H9 (cell line): ENCODE data around the gene CALY. TPM values are rescaled to one million over a fixed set of nuclear protein-coding genes. Genes with fewer than 3 reads are reported as not detected.

Source experiments
- DNase-seq: peaks from one replicate; pipeline ENCODE4 v3.0.0-alpha.2; 2017
- H2AFZ ChIP-seq: one replicate; pipeline ENCODE4 v1.6.1; 2013; ENCODE audit warnings: mild to moderate bottlenecking, low read length, control low read depth, moderate library complexity
- H2AK5ac ChIP-seq: 2 replicates; pipeline ENCODE4 v1.6.1; 2013; ENCODE audit warnings: low read length, control low read depth, mixed read lengths; ENCODE audit not compliant: insufficient read length
- H2BK120ac ChIP-seq: one replicate; pipeline ENCODE4 v1.6.1; 2013; ENCODE audit warnings: low read depth, mild to moderate bottlenecking, low read length, control low read depth, inconsistent platforms; ENCODE audit not compliant: poor library complexity, severe bottlenecking
- H2BK12ac ChIP-seq: 2 replicates; pipeline ENCODE4 v1.6.1; 2013; ENCODE audit warnings: low read length, control low read depth, mixed read lengths, low read depth; ENCODE audit not compliant: insufficient read length
- H2BK15ac ChIP-seq: 2 replicates; pipeline ENCODE4 v1.6.1; 2013; ENCODE audit warnings: low read depth, low read length, control low read depth
- H2BK20ac ChIP-seq: one replicate; pipeline ENCODE4 v1.6.1; 2013; ENCODE audit warnings: low read depth, mild to moderate bottlenecking, low read length, control low read depth, inconsistent platforms; ENCODE audit not compliant: poor library complexity, severe bottlenecking
- H2BK5ac ChIP-seq: 2 replicates; pipeline ENCODE4 v1.6.1; 2013; ENCODE audit warnings: low read length, control low read depth, mixed read lengths; ENCODE audit not compliant: insufficient read length
- H3K14ac ChIP-seq: 2 replicates; pipeline ENCODE4 v1.6.1; 2013; ENCODE audit warnings: low read length, control low read depth; ENCODE audit not compliant: insufficient read depth
- H3K18ac ChIP-seq: 2 replicates; pipeline ENCODE4 v1.6.1; 2013; ENCODE audit warnings: low read depth, mild to moderate bottlenecking, mixed read lengths, low read length, control low read depth; ENCODE audit not compliant: insufficient read length
- H3K23ac ChIP-seq: 2 replicates; pipeline ENCODE4 v1.6.1; 2013; ENCODE audit warnings: low read length, control low read depth, mixed read lengths, low read depth; ENCODE audit not compliant: insufficient read length
- H3K23me2 ChIP-seq: 2 replicates; pipeline ENCODE4 v1.6.1; 2013; ENCODE audit warnings: low read depth, mild to moderate bottlenecking, mixed read lengths, low read length, control low read depth; ENCODE audit not compliant: insufficient read length, poor library complexity, severe bottlenecking
- H3K27ac ChIP-seq: 2 replicates; pipeline ENCODE4 v1.5.1; 2013; ENCODE audit warnings: low read length, control low read depth, mixed read lengths, low read depth; ENCODE audit not compliant: insufficient read length
- H3K27me3 ChIP-seq: 2 replicates; pipeline ENCODE4 v1.6.1; 2013; ENCODE audit warnings: low read length, control low read depth, inconsistent platforms; ENCODE audit not compliant: insufficient read depth
- H3K4ac ChIP-seq: 2 replicates; pipeline ENCODE4 v1.6.1; 2013; ENCODE audit warnings: low read depth, mild to moderate bottlenecking, control low read depth, inconsistent platforms, low read length, moderate library complexity
- H3K4me1 ChIP-seq: 2 replicates; pipeline ENCODE4 v1.6.1; 2013; ENCODE audit warnings: low read length, control low read depth, inconsistent platforms; ENCODE audit not compliant: insufficient read depth
- H3K4me2 ChIP-seq: 2 replicates; pipeline ENCODE4 v1.6.1; 2013; ENCODE audit warnings: low read length, control low read depth, mixed read lengths; ENCODE audit not compliant: insufficient read length, insufficient read depth
- H3K56ac ChIP-seq: 2 replicates; pipeline ENCODE4 v1.6.1; 2013; ENCODE audit warnings: low read depth, mild to moderate bottlenecking, mixed read lengths, low read length, control low read depth; ENCODE audit not compliant: insufficient read length
- H3K79me1 ChIP-seq: 2 replicates; pipeline ENCODE4 v1.6.1; 2013; ENCODE audit warnings: low read depth, mild to moderate bottlenecking, moderate library complexity, low read length, control low read depth, inconsistent platforms; ENCODE audit not compliant: insufficient read depth, poor library complexity, severe bottlenecking
- H3K79me2 ChIP-seq: 2 replicates; pipeline ENCODE4 v1.6.1; 2013; ENCODE audit warnings: low read length, control low read depth, inconsistent platforms; ENCODE audit not compliant: insufficient read depth
- H3K9ac ChIP-seq: 2 replicates; pipeline ENCODE4 v1.6.1; 2013; ENCODE audit warnings: low read length, control low read depth, mixed read lengths; ENCODE audit not compliant: insufficient read length; ENCODE audit errors: extremely low read depth
- H3K9me3 ChIP-seq: one replicate; pipeline ENCODE4 v1.6.1; 2013; ENCODE audit warnings: low read depth, low read length, inconsistent platforms; ENCODE audit not compliant: control insufficient read depth
- H3T11ph ChIP-seq: one replicate; pipeline ENCODE4 v1.6.1; 2013; ENCODE audit warnings: mild to moderate bottlenecking, low read length, control low read depth, inconsistent platforms
- H4K20me1 ChIP-seq: one replicate; pipeline ENCODE4 v1.6.1; 2013; ENCODE audit not compliant: control insufficient read depth, insufficient read length, insufficient read depth
- H4K5ac ChIP-seq: 2 replicates; pipeline ENCODE4 v1.6.1; 2013; ENCODE audit warnings: low read depth, mild to moderate bottlenecking, mixed read lengths, low read length, control low read depth; ENCODE audit not compliant: insufficient read length
- H4K8ac ChIP-seq: replicated peaks from 2 replicates; pipeline ENCODE4 v1.6.1; 2013; ENCODE audit warnings: low read length, control low read depth, mixed read lengths, low read depth; ENCODE audit not compliant: insufficient read length
- H4K91ac ChIP-seq: 2 replicates; pipeline ENCODE4 v1.6.1; 2013; ENCODE audit warnings: low read depth, mild to moderate bottlenecking, moderate library complexity, mixed read lengths, low read length, control low read depth; ENCODE audit not compliant: insufficient read length
- H3K27ac Mint-ChIP-seq, 3 experiments: 2 replicates in 2 of 3; 3 replicates in 1 of 3; pipeline ENCODE4 v1.8.0; 2020 to 2021; ENCODE audit warnings: mixed read lengths in 3 of 3, mild to moderate bottlenecking in 1 of 3, moderate library complexity in 1 of 3
- H3K27me3 Mint-ChIP-seq: 2 replicates; pipeline ENCODE4 v1.8.0; 2021; ENCODE audit warnings: low read depth, mild to moderate bottlenecking, moderate library complexity, mixed read lengths
- H3K36me3 Mint-ChIP-seq, 3 experiments: 2 replicates in 2 of 3; 3 replicates in 1 of 3; pipeline ENCODE4 v1.8.0; 2020 to 2021; ENCODE audit warnings: low read depth in 3 of 3, mixed read lengths in 3 of 3; ENCODE audit not compliant: insufficient read depth in 1 of 3
- H3K4me1 Mint-ChIP-seq, 2 experiments: 2 replicates each; pipeline ENCODE4 v1.8.0; 2020; ENCODE audit warnings: mixed read lengths in 2 of 2
- H3K4me3 Mint-ChIP-seq, 2 experiments: 2 replicates in 1 of 2; 3 replicates in 1 of 2; pipeline ENCODE4 v1.8.0; 2020 to 2021; ENCODE audit warnings: mild to moderate bottlenecking in 2 of 2, mixed read lengths in 2 of 2, moderate library complexity in 1 of 2
- H3K9me3 Mint-ChIP-seq, 2 experiments: 2 replicates in 1 of 2; 3 replicates in 1 of 2; pipeline ENCODE4 v1.8.0; 2020; ENCODE audit warnings: mild to moderate bottlenecking in 2 of 2, mixed read lengths in 2 of 2, moderate library complexity in 1 of 2
- WGBS: extraction: QIAGEN DNeasy Blood & Tissue Kit; methylation state at CpG from one replicate; pipeline ENCODE4 v1.1.7; 2013; ENCODE audit warnings: missing lambda C conversion rate, low lambda C conversion rate, mixed read lengths; ENCODE audit not compliant: insufficient read length; ENCODE audit errors: extremely low coverage; 5-methylcytosine and 5-hydroxymethylcytosine counted together
- total RNA-seq: library from RNA; stranded (reverse); gene quantifications from 2 replicates; pipeline ENCODE4 v1.2.1, GENCODE V29; 2021
- TF ChIP-seq, protein P1 (sequence below): fragments of 200-600 bp; sonication (generic); conservative IDR thresholded peaks from 3 replicates; pipeline ENCODE4 v1.8.0; 2021; ENCODE audit warnings: antibody characterized with exemption, mild to moderate bottlenecking

Gene CALY
- total RNA-seq, 1 experiment from 2014 or later: 2.9 TPM

DNA sequence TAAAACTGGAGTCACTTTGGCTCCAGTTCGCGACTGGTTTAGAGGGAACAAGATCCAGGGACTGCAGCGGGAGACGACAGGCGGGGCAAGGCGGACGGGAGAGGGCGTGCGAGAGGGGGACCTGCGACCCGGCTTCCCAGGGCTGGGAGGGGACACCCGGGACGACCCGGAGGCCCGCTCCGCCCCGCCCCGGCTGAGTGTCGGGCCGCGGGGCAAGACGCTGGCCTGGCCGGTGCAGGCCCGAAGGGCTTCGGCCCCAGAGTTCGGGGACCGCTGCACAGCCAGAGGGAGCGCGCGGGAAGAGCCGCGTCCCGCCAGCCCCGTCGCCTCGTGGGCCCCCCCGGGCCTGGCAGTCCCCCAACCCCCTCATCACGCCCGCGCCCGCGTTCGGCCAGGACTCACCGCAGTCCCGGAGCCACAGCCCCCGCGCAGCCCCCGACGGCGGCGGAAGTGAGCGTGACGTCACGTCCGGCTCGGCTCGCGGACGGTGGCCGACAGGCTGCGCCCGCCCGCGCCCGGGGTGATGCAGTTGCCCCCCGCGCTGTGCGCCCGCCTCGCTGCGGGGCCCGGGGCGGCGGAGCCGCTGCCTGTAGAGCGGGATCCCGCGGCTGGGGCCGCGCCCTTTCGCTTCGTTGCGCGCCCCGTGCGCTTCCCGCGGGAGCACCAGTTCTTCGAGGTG lies 28.1 kb downstream of the CALY start, which contains the start of the genes TUBGCP2 and ZNF511:
Gene TUBGCP2, minus strand, starts transcription at position 452 of the 679 bp plus-strand sequence. CDS start 5,931 bp downstream, outside the sequence.
Gene ZNF511, plus strand, starts transcription at position 494 of the 679 bp plus-strand sequence. Its CDS starts 30 bp downstream, at position 524.
- H2BK5ac ChIP-seq: no peak within 1 kb of the TSS
- TF ChIP-seq, protein P1, sequence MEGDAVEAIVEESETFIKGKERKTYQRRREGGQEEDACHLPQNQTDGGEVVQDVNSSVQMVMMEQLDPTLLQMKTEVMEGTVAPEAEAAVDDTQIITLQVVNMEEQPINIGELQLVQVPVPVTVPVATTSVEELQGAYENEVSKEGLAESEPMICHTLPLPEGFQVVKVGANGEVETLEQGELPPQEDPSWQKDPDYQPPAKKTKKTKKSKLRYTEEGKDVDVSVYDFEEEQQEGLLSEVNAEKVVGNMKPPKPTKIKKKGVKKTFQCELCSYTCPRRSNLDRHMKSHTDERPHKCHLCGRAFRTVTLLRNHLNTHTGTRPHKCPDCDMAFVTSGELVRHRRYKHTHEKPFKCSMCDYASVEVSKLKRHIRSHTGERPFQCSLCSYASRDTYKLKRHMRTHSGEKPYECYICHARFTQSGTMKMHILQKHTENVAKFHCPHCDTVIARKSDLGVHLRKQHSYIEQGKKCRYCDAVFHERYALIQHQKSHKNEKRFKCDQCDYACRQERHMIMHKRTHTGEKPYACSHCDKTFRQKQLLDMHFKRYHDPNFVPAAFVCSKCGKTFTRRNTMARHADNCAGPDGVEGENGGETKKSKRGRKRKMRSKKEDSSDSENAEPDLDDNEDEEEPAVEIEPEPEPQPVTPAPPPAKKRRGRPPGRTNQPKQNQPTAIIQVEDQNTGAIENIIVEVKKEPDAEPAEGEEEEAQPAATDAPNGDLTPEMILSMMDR: no peak
- H2BK12ac ChIP-seq: no peak within 1 kb of the TSS
- H3K79me1 ChIP-seq: peaks cover 12% of the 10 kb centered on the region
- H3K27ac ChIP-seq: no peak within 1 kb of the TSS
- H2BK15ac ChIP-seq: no peak within 1 kb of the TSS
- peaks cover 9% of the 10 kb centered on the region for H3K23me2 ChIP-seq
- H3K9ac ChIP-seq: peak within 1 kb of the TSS; percentile 42
- no peak within 1 kb of the TSS for H3K56ac ChIP-seq
- no peaks in the 10 kb centered on the region for H3K4me1 ChIP-seq
- peak within 1 kb of the TSS; percentile 90; the same call in 1 of the 2 replicates for H3K14ac ChIP-seq
- H3T11ph ChIP-seq: no peak within 1 kb of the TSS
- no peak within 1 kb of the TSS for H2BK20ac ChIP-seq
- no peaks in the 10 kb centered on the region for H4K20me1 ChIP-seq
- peak within 1 kb of the TSS; percentile 67 to 98 (median 96); a peak in 6 of 7 replicates for H3K27ac Mint-ChIP-seq
- H2BK120ac ChIP-seq: no peak within 1 kb of the TSS
- no peak within 1 kb of the TSS for H4K8ac ChIP-seq
- no peak within 1 kb of the TSS for H3K4ac ChIP-seq
- no peaks in the 10 kb centered on the region for H3K27me3 Mint-ChIP-seq
- H3K79me2 ChIP-seq: peaks cover 9% of the 10 kb centered on the region; the same call in 1 of the 2 replicates
- no peak within 1 kb of the TSS for H2AK5ac ChIP-seq
- no peak within 1 kb of the TSS for H4K91ac ChIP-seq
- no peaks in the 10 kb centered on the region for H3K9me3 ChIP-seq
- H3K9me3 Mint-ChIP-seq: no peaks in the 10 kb centered on the region; a peak in 3 of 5 replicates
- DNase-seq: peak; percentile 85
- H3K4me1 Mint-ChIP-seq: peaks cover 11 to 14% of the 10 kb centered on the region in 2 experiments
- H4K5ac ChIP-seq: no peak within 1 kb of the TSS
- no CpG with 5 or more reads among the region's 89 CpGs for WGBS
- H3K23ac ChIP-seq: no peak within 1 kb of the TSS
- H2AFZ ChIP-seq: no peak within 1 kb of the TSS
- no peaks in the 10 kb centered on the region for H3K27me3 ChIP-seq
- H3K4me3 Mint-ChIP-seq: peak within 1 kb of the TSS; percentile 93 to 97
- peak within 1 kb of the TSS; percentile 91 for H3K4me2 ChIP-seq
- peak within 1 kb of the TSS; percentile 78 for H3K18ac ChIP-seq
- H3K36me3 Mint-ChIP-seq: peaks cover 4 to 34% (median 19%) of the 10 kb centered on the region in 3 experiments
